HG02852 (cell line): ENCODE results near the gene HDAC4.
"Not testable (repeated sequence)": the region's sequence is repeated elsewhere in the genome, so short reads cannot be mapped to it uniquely, and the experiment has no call there.

ENCODE experiments used
- ATAC-seq: cut with Tn5 transposase; IDR thresholded peaks from one replicate; pipeline ENCODE4 v1.9.1; 2021; ENCODE audit warnings: mild to moderate bottlenecking, moderate library complexity; ENCODE audit not compliant: unreplicated experiment

The HDAC4 gene

GRCh38 chr2:239180526-239181073 lies 220.2 kb downstream of the HDAC4 start:
- ATAC-seq: no peak

- ATAC-seq: no peak
These were observed 220.9 kb downstream of the HDAC4 start for GRCh38 chr2:239179851-239180371.

GRCh38 chr2:239178954-239179353 lies 221.9 kb downstream of the HDAC4 start:
- ATAC-seq: no peak

- no peak for ATAC-seq
These were observed 222.3 kb downstream of the HDAC4 start for GRCh38 chr2:239178484-239178883.

- ATAC-seq: no peak
These were observed 222.9 kb downstream of the HDAC4 start for GRCh38 chr2:239177908-239178307.

- no peak for ATAC-seq
These were observed 223.5 kb downstream of the HDAC4 start for GRCh38 chr2:239177325-239177724.

- not testable (repeated sequence) for ATAC-seq
These were observed 224.5 kb downstream of the HDAC4 start for GRCh38 chr2:239176138-239176803.

- ATAC-seq: no peak
These were observed 225.6 kb downstream of the HDAC4 start for GRCh38 chr2:239175181-239175580.

- no peak for ATAC-seq
These were observed 227.5 kb downstream of the HDAC4 start for GRCh38 chr2:239173301-239173700.

- no peak for ATAC-seq
These were observed 229.2 kb downstream of the HDAC4 start for GRCh38 chr2:239171643-239172042.

GRCh38 chr2:239169311-239170048 lies 231.3 kb downstream of the HDAC4 start:
- ATAC-seq: no peak

- ATAC-seq: no peak
These were observed 232.2 kb downstream of the HDAC4 start for GRCh38 chr2:239168575-239168974.

GRCh38 chr2:239167766-239168444 lies 232.9 kb downstream of the HDAC4 start:
- ATAC-seq: no peak

GRCh38 chr2:239167011-239167673 lies 233.7 kb downstream of the HDAC4 start:
- ATAC-seq: no peak

GRCh38 chr2:239166201-239166834 lies 234.5 kb downstream of the HDAC4 start:
- ATAC-seq: no peak

- no peak for ATAC-seq
These were observed 235.5 kb downstream of the HDAC4 start for GRCh38 chr2:239165206-239165831.

GRCh38 chr2:239164335-239164871 lies 236.4 kb downstream of the HDAC4 start:
- ATAC-seq: no peak

- ATAC-seq: no peak
These were observed 237.0 kb downstream of the HDAC4 start for GRCh38 chr2:239163688-239164334.
